Activated naive CD4-positive, alpha-beta T cell treated with anti-CD3 and anti-CD28 coated beads, Interleukin-2, amount 50 U/mL, for 24 hours (primary cell): ENCODE data around the gene UBAC1.
"Not testable (repeated sequence)": the region's sequence is repeated elsewhere in the genome, so short reads cannot be mapped to it uniquely, and the experiment has no call there.

Experiments
- H3K27ac Mint-ChIP-seq: one replicate; pipeline ENCODE4 v1.8.0; 2021; ENCODE audit warnings: mild to moderate bottlenecking, mixed read lengths
- H3K27me3 Mint-ChIP-seq: one replicate; pipeline ENCODE4 v1.8.0; 2021; ENCODE audit warnings: mixed read lengths
- H3K36me3 Mint-ChIP-seq: one replicate; pipeline ENCODE4 v1.8.0; 2021; ENCODE audit warnings: mixed read lengths
- H3K4me1 Mint-ChIP-seq: one replicate; pipeline ENCODE4 v1.8.0; 2021; ENCODE audit warnings: mixed read lengths
- H3K4me3 Mint-ChIP-seq: one replicate; pipeline ENCODE4 v1.8.0; 2021; ENCODE audit warnings: mild to moderate bottlenecking, mixed read lengths
- H3K9me3 Mint-ChIP-seq: one replicate; pipeline ENCODE4 v1.8.0; 2021; ENCODE audit warnings: mixed read lengths

Gene UBAC1

DNA sequence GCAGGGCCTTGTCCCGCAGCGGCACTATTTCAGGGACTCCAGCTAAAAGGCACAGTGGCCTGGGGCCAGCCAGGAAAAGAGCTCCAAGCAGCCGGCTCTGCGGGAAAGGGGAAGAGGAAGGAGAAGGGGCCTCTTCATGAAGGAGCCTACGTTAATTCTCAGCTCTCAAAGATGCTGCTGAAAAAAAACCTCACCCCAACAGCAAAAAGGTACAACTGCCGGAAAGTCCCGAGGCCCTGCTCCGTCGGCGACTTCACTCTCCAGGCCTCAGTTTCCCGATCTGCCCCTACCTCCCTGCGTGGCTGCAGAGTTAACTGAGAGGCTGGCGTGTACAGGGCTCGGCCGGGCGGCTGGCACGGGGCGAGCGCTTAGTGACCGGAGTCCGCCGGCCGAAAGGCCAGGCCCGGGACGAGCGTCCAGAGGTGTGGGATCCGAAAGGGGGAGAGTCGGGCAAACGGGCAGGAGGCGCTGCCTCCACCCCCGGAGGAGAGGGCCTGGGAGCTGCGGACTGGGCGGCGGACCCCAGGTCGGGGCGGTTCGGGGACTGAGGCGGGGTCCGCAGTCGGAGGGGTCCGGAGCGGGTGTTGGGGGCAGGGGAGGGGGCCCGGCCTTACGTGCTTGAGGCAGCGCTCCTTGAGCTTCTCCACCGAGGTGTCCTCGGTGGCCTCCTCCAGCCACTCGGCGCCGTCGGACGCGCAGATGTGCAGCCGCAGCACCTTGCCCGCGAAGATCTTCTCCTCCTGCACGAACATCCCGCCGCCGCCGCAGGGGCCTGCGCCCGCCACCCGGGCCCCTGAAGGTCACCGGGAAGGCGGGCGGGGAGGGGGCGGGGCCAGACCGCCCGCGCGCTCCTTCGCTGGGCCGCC lies 529 bp downstream of the UBAC1 start:
- Mint-ChIP-seq H3K27ac (peak overlapping the region; percentile 70), H3K4me3 (peak overlapping the region; percentile 78), H3K36me3 (no peaks in the 10 kb centered on the region), H3K27me3 (no peaks in the 10 kb centered on the region), H3K4me1 (peaks cover 27% of the 10 kb centered on the region), H3K9me3 (no peaks in the 10 kb centered on the region)

- Mint-ChIP-seq H3K36me3 (no peaks in the 10 kb centered on the region), H3K4me3 (peak overlapping the region; percentile 78), H3K27ac (no peak overlapping the region), H3K9me3 (no peaks in the 10 kb centered on the region), H3K27me3 (no peaks in the 10 kb centered on the region), H3K4me1 (peaks cover 27% of the 10 kb centered on the region)
Observed at GRCh38 chr9:135959814-135960213, 1.4 kb downstream of the UBAC1 start.

- Mint-ChIP-seq H3K9me3 (no peaks in the 10 kb centered on the region), H3K27ac (no peak overlapping the region), H3K36me3 (peaks cover 3% of the 10 kb centered on the region), H3K4me3 (no peak overlapping the region), H3K4me1 (peaks cover 27% of the 10 kb centered on the region), H3K27me3 (no peaks in the 10 kb centered on the region)
Observed at GRCh38 chr9:135958485-135958884, 2.7 kb downstream of the UBAC1 start.

- Mint-ChIP-seq H3K4me1 (peaks cover 21% of the 10 kb centered on the region), H3K27me3 (no peaks in the 10 kb centered on the region), H3K27ac (no peak overlapping the region), H3K4me3 (no peak overlapping the region), H3K36me3 (peaks cover 4% of the 10 kb centered on the region), H3K9me3 (no peaks in the 10 kb centered on the region)
Observed at GRCh38 chr9:135957431-135957830, 3.7 kb downstream of the UBAC1 start.

DNA sequence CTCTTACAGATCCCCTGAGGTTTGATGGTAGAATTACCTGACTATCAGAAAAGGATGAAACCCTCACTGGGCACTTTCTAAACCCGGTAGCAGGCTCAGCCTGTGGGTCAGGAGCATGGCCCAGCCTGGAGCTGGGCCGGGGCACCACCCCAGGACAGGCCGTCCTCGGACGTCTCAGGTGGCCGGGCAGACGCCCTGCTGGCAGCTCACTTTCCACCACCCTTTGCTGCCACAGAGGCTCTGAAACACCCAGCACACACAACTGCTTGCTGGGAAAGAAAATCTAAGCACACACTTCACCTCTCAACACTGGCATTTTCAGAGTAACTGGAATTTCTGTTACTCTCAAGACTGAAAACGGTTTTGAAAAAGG lies 4.4 kb downstream of the UBAC1 start:
- peaks cover 14% of the 10 kb centered on the region for H3K4me1 Mint-ChIP-seq
- no peaks in the 10 kb centered on the region for H3K27me3 Mint-ChIP-seq
- no peak overlapping the region for H3K4me3 Mint-ChIP-seq
- peaks cover 4% of the 10 kb centered on the region for H3K36me3 Mint-ChIP-seq
- no peaks in the 10 kb centered on the region for H3K9me3 Mint-ChIP-seq
- no peak overlapping the region for H3K27ac Mint-ChIP-seq

DNA sequence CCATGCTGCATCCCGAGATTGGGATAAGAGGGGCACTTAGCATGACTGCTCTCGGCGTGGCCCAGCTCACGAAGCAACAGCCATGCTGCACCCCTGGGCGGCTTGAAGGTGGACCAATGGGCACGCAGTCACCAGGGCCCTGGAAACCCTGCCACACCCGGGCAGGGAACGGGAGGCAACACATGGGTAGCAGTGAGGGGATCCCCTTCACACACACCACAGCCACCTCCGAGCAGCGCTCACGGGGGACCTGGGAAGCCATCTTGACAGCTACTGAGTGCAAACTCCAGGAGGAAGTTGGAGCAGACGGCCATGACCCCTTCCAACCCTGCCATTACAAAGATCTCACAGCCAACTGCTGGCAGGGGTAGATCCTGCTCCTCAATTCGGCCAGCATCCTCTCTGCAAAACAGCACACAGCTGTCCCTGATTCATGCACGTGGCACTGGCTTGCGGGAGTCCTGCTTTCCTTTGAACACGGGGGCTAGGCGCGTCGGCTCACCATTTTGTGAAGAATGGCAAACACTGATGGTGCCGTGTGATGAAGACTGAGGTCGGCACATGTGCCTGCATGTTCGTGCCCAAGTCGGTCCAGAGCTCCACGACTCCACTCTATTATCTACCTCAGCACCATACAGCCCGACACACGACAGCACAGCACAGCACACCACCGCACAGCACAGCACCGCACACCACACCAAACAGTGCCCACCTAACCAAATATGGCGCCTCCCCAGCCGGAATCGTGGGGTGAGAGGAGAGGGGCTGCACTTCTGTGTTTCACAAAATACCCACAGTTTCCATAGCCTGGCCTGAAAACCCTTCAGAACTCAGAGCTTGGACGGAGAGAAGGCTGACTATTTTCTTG lies 5.0 kb downstream of the UBAC1 start:
- peaks cover 4% of the 10 kb centered on the region for H3K36me3 Mint-ChIP-seq
- no peak overlapping the region for H3K4me3 Mint-ChIP-seq
- no peak overlapping the region for H3K27ac Mint-ChIP-seq
- H3K27me3 Mint-ChIP-seq = no peaks in the 10 kb centered on the region
- H3K4me1 Mint-ChIP-seq = peaks cover 9% of the 10 kb centered on the region
- H3K9me3 Mint-ChIP-seq = no peaks in the 10 kb centered on the region

- Mint-ChIP-seq H3K9me3 (no peaks in the 10 kb centered on the region), H3K27ac (no peak overlapping the region), H3K4me1 (no peaks in the 10 kb centered on the region), H3K4me3 (no peak overlapping the region), H3K36me3 (peaks cover 9% of the 10 kb centered on the region), H3K27me3 (no peaks in the 10 kb centered on the region)
Observed at GRCh38 chr9:135952664-135953206, 8.4 kb downstream of the UBAC1 start.

DNA sequence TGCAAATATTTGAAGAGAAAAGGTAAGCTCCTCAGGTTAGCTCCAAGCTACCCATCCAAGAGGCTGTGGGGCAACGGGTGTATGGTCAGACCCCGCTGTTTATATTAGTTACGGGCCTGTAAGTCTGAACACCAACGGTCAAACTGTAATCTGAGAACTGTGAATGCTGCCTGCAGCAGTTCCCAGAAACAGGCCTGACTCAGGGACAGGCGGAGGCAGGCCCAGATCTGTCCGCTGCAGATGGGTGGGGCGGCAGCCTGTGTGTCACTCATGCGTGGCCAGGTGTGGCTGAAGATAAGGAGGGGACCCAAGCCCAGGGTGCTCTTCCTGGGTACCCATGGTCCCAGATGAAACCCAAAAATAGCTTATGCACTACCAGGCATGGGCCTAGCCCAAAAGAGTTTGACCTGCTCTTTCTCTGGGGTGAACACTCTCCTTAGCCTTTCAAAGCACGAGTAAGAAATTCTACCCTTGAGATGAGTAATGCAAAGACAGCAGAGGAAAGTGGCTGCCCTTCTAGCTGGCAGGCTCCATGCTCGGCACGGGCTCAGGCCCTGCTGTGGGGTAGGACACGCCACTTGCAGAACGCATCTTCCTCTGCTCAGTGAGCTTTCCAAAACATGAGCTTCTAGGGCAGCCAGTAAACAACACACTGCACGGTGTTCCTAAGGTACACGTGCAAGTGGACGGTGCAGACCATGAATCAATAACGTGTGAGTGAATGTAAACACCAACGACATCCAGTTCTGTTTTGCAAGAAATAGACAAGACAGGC lies 9.1 kb downstream of the UBAC1 start:
- H3K27me3 Mint-ChIP-seq = no peaks in the 10 kb centered on the region
- no peak overlapping the region for H3K4me3 Mint-ChIP-seq
- H3K4me1 Mint-ChIP-seq = no peaks in the 10 kb centered on the region
- H3K36me3 Mint-ChIP-seq = peaks cover 10% of the 10 kb centered on the region
- no peak overlapping the region for H3K27ac Mint-ChIP-seq
- H3K9me3 Mint-ChIP-seq = no peaks in the 10 kb centered on the region

DNA sequence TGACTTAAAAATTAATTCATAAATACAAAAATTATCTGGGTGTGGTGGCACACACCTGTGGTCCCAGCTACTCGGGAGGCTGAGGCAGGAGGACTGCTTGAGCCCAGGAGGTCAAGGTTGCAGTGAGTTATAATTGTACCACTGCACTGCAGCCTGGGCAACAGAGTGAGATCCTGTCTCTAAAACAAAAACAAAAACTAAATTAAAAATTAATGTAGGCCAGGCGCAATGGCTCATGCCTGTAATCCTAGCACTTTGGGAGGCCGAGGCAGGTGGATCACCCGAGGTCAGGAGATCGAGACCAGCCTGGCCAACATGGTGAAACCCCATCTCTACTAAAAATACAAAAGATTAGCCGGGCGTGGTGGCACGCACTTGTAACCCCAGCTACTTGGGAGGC lies 9.9 kb downstream of the UBAC1 start:
- not testable (repeated sequence) for H3K4me1 Mint-ChIP-seq, H3K4me3 Mint-ChIP-seq, H3K9me3 Mint-ChIP-seq, H3K27ac Mint-ChIP-seq, H3K27me3 Mint-ChIP-seq
- peaks cover 10% of the 10 kb centered on the region for H3K36me3 Mint-ChIP-seq

- not testable (repeated sequence) for H3K27ac Mint-ChIP-seq, H3K4me1 Mint-ChIP-seq, H3K4me3 Mint-ChIP-seq, H3K27me3 Mint-ChIP-seq, H3K9me3 Mint-ChIP-seq
- H3K36me3 Mint-ChIP-seq = peaks cover 11% of the 10 kb centered on the region
Observed at GRCh38 chr9:135950841-135951240, 10.3 kb downstream of the UBAC1 start.

DNA sequence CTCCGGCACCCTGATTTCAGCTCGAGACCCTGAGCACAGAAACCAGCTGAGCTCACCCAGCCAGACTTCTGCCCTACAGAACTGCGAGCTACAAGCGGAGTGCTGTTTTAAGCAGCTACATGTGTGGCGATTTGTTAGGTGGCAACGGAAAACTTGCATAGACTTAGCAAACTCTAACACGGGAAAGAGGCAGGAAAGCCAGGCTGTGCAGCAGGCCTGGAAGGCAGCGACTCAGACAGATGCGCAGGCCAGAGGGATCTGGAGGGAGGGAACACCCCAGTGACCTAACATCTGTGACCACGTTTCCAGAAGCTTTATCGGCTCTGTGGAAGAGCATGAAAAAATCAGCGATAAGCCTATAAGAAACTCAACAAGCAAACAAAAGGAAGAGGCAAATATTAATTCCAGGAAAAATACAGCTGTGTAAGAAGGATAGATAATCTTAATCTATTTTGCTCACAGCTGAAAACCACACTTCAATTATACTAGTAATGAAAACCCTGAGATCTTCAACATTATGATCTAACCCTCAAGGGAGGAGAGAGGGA lies 11.0 kb downstream of the UBAC1 start:
- Mint-ChIP-seq H3K9me3 (no peaks in the 10 kb centered on the region), H3K27me3 (no peaks in the 10 kb centered on the region), H3K4me1 (no peaks in the 10 kb centered on the region), H3K36me3 (peaks cover 15% of the 10 kb centered on the region), H3K27ac (peak overlapping the region; percentile 32), H3K4me3 (no peak overlapping the region)

DNA sequence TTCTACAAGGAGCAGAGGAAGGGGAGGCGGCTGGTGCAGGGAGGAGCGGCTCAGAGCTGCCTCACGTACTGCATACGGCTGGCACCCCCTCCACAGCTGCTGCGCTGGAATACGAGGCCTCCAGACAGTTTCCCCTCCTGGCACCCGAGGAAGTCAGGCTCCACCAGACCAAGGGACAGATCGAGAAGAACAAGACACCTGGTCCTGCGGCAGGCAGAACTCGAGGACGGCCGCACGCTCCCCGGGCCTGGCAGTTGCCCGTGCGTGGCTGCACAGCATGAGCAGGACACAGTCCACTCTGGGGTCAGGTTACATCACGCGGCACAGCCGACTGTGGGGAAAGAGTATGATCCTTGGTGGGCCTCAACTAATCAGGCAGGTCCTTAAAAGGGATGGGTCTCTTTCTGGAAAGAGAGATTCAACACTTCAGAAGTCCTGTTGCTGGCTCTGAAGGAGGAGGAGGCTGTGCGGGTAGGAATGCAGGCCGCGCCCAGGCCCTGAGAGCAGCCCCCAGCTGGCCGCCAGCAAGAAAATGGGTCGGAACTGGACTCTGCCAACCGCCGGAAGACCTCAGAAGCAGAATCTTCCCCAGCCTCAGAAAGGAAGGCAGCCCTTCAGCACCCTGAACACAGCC lies 11.6 kb downstream of the UBAC1 start:
- Mint-ChIP-seq H3K9me3 (no peaks in the 10 kb centered on the region), H3K27me3 (no peaks in the 10 kb centered on the region), H3K36me3 (peaks cover 14% of the 10 kb centered on the region), H3K27ac (no peak overlapping the region), H3K4me3 (no peak overlapping the region), H3K4me1 (no peaks in the 10 kb centered on the region)

DNA sequence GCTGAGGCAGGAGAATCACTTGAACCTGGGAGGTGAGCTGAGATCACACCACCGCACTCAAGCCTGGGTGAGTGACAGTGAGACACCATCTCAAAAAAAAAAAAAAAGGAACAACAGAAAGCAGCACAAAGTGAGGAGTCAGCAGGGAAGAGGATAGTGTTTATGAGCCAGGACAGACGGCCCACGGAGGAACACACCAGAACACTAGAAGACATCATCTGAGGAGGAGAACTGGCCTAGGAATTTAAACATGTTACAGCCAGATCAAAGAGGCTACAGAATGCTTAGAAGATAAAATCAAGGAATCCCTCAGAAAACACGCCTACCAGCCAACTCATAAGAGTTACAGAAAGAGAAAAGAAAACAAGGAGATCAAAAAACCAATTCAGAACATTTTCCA lies 12.2 kb downstream of the UBAC1 start:
- no peaks in the 10 kb centered on the region for H3K4me1 Mint-ChIP-seq
- no peaks in the 10 kb centered on the region for H3K9me3 Mint-ChIP-seq
- peaks cover 15% of the 10 kb centered on the region for H3K36me3 Mint-ChIP-seq
- H3K27me3 Mint-ChIP-seq = no peaks in the 10 kb centered on the region
- no peak overlapping the region for H3K4me3 Mint-ChIP-seq
- H3K27ac Mint-ChIP-seq = no peak overlapping the region

GRCh38 chr9:135948446-135948845 lies 12.7 kb downstream of the UBAC1 start:
- no peaks in the 10 kb centered on the region for H3K27me3 Mint-ChIP-seq
- H3K9me3 Mint-ChIP-seq = no peaks in the 10 kb centered on the region
- peaks cover 19% of the 10 kb centered on the region for H3K36me3 Mint-ChIP-seq
- no peak overlapping the region for H3K27ac Mint-ChIP-seq
- H3K4me1 Mint-ChIP-seq = no peaks in the 10 kb centered on the region
- no peak overlapping the region for H3K4me3 Mint-ChIP-seq

GRCh38 chr9:135947582-135947981 lies 13.6 kb downstream of the UBAC1 start:
- Mint-ChIP-seq H3K4me1 (no peaks in the 10 kb centered on the region), H3K36me3 (peaks cover 19% of the 10 kb centered on the region), H3K4me3 (no peak overlapping the region), H3K27ac (no peak overlapping the region), H3K27me3 (no peaks in the 10 kb centered on the region), H3K9me3 (no peaks in the 10 kb centered on the region)
